ENCODE measurements around the gene PCDHGB6. TPM values are rescaled to one million over a fixed set of nuclear protein-coding genes. Genes with fewer than 3 reads are reported as not detected.

The PCDHGB6 gene
- total and polyA plus RNA-seq, 11 donors: 2.3 to 10.4 (median 6.2) TPM

DNA sequence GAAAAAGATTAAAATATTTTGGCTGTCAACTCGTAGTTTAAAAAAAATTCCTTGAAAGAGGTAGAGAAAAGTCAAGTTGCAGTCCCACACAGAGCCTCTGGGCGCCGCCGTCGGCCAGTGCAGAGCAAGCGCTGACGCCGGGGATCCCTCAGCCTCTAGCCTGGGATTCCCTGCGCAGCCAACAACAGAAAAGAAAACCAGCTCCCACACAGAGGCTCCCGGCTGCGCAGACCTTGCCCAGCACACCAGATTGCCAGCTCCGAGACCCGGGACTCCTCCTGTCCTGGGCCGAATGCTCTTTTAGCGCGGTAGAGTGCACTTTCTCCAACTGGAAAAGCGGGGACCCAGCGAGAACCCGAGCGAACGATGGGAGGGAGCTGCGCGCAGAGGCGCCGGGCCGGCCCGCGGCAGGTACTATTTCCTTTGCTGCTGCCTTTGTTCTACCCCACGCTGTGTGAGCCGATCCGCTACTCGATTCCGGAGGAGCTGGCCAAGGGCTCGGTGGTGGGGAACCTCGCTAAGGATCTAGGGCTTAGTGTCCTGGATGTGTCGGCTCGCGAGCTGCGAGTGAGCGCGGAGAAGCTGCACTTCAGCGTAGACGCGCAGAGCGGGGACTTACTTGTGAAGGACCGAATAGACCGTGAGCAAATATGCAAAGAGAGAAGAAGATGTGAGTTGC lies 9.8 kb downstream of the PCDHGB6 start, which contains the start of gene PCDHGB7:
Gene PCDHGB7, plus strand, starts transcription at position 184 of the 679 bp plus-strand sequence. Its CDS starts 183 bp downstream, at position 367.
- H3K9me3 ChIP-seq: peaks cover 0 to 100% (median 57%) of the 10 kb centered on the region in 12 donors

DNA sequence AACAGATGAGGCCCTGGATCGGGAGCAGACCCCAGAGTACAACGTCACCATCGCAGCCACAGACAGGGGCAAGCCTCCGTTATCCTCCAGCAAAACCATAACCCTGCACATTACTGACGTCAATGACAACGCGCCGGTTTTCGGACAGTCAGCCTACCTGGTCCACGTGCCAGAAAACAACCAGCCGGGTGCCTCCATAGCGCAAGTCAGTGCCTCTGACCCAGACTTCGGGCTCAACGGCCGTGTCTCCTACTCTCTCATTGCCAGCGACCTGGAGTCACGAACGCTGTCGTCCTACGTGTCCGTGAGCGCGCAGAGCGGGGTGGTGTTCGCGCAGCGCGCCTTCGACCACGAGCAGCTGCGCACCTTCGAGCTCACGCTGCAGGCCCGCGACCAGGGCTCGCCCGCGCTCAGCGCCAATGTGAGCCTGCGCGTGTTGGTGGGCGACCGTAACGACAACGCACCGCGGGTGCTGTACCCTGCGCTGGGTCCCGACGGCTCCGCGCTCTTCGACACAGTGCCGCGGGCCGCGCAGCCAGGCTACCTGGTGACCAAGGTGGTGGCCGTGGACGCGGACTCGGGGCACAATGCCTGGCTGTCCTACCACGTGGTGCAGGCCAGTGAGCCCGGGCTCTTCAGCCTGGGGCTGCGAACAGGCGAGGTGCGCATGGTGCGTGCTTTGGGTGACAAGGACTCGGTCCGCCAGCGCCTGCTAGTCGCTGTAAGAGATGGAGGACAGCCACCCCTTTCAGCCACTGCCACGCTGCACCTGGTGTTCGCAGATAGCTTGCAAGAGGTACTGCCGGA lies 11.5 kb downstream of the PCDHGB6 start:
- H3K27me3 ChIP-seq: peaks cover 0 to 74% (median 0%) of the 10 kb centered on the region in 9 donors
- peaks cover 0 to 33% (median 0%) of the 10 kb centered on the region in 9 donors for H3K36me3 ChIP-seq
- no peak for TF ChIP-seq POLR2A (IDR thresholded peaks at IDR 0.05)
- TF ChIP-seq, protein P1, sequence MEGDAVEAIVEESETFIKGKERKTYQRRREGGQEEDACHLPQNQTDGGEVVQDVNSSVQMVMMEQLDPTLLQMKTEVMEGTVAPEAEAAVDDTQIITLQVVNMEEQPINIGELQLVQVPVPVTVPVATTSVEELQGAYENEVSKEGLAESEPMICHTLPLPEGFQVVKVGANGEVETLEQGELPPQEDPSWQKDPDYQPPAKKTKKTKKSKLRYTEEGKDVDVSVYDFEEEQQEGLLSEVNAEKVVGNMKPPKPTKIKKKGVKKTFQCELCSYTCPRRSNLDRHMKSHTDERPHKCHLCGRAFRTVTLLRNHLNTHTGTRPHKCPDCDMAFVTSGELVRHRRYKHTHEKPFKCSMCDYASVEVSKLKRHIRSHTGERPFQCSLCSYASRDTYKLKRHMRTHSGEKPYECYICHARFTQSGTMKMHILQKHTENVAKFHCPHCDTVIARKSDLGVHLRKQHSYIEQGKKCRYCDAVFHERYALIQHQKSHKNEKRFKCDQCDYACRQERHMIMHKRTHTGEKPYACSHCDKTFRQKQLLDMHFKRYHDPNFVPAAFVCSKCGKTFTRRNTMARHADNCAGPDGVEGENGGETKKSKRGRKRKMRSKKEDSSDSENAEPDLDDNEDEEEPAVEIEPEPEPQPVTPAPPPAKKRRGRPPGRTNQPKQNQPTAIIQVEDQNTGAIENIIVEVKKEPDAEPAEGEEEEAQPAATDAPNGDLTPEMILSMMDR (IDR thresholded peaks at IDR 0.05): no peak
- no peak overlapping the region for H3K27ac ChIP-seq
- intact Hi-C loops (cut with DNase I): loop anchor here in 6 of 10 donors (2.0 to 10.0 kb wide), 7 partner anchors 54 to 143 kb away; partner anchors contain the start of gene PCDHGA5 (in 2 of the 6)
- WGBS, 4 donors: 36 to 57% (median 48%) methylated on average over 36 to 74 of the region's 74 CpGs
- H3K4me1 ChIP-seq: peaks cover 0 to 12% (median 1%) of the 10 kb centered on the region in 12 donors
- peaks cover 0 to 100% (median 59%) of the 10 kb centered on the region in 12 donors for H3K9me3 ChIP-seq
- ATAC-seq (no peak), DNase-seq (peak in 1 of 5 donors; percentile 64)
- H3K4me3 ChIP-seq: no peak overlapping the region

More for the DNA sequence above, 9.8 kb downstream of the PCDHGB6 start, which contains the start of gene PCDHGB7:
- peaks cover 0 to 68% (median 0%) of the 10 kb centered on the region in 9 donors for H3K27me3 ChIP-seq
- peak; percentile 71 to 88 (median 83) for DNase-seq
- peak within 1 kb of the TSS; percentile 19 to 69 (median 50) for H3K27ac ChIP-seq
- H3K36me3 ChIP-seq: peaks cover 0 to 41% (median 0%) of the 10 kb centered on the region in 9 donors
- peak; percentile 89 to 95 (median 93) for ATAC-seq
- intact Hi-C loops (cut with DNase I): loop anchor here in 8 of 10 donors (1.0 to 10.0 kb wide), 10 partner anchors 53 to 145 kb away; partner anchors contain the start of gene PCDHGA5 (in 2 of the 8)
- WGBS, 4 donors: 9 to 23% (median 15%) methylated on average over 33 to 47 of the region's 47 CpGs
- TF ChIP-seq, protein P1 (IDR thresholded peaks at IDR 0.05): peak; percentile 56 to 80 (median 73)
- peak within 1 kb of the TSS; percentile 18 to 59 (median 51) for H3K4me3 ChIP-seq
- peaks cover 0 to 12% (median 2%) of the 10 kb centered on the region in 12 donors for H3K4me1 ChIP-seq

DNA sequence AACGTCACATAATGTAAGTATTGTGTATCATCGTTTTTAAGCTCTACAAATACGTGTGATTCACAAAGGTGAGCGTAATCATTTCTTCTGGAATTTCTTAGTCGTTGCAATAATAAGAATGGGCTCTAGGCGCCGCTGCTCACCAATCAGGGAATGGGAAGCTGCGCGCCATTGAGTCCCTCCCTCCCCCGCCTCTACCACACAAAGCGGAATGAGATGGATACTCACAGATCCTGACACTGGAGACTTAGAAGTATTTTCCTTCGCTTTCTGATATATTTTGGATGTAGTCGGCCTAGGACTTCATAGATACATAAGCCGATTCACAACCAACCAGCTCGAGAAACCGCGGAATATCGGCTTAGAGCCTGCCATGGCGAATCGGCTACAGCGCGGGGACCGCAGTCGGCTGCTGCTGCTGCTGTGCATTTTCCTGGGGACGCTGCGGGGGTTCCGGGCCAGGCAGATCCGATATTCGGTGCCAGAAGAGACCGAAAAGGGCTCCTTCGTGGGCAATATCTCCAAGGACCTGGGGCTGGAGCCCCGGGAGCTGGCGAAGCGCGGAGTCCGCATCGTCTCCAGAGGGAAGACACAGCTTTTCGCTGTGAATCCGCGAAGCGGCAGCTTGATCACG lies 13.2 kb downstream of the PCDHGB6 start, which contains the start of gene PCDHGA11:
Gene PCDHGA11, plus strand, starts transcription at position 197 of the 634 bp plus-strand sequence. Its CDS starts 177 bp downstream, at position 374.
- DNase-seq: peak in 3 of 5 donors; percentile 40 to 64 (median 61)

More for the DNA sequence above, 13.2 kb downstream of the PCDHGB6 start, which contains the start of gene PCDHGA11:
- no peak for TF ChIP-seq POLR2A (IDR thresholded peaks at IDR 0.05)
- TF ChIP-seq, protein P1 (IDR thresholded peaks at IDR 0.05): peak; percentile 28 to 57 (median 48)
- Histone ChIP-seq H3K27ac (no peak within 1 kb of the TSS), H3K36me3 (peaks cover 0 to 43% (median 0%) of the 10 kb centered on the region in 9 donors), H3K4me3 (peak within 1 kb of the TSS in 10 of 12 donors; percentile 9 to 45 (median 40)), H3K27me3 (peaks cover 0 to 76% (median 0%) of the 10 kb centered on the region in 9 donors), H3K9me3 (peaks cover 0 to 100% (median 72%) of the 10 kb centered on the region in 12 donors), H3K4me1 (peaks cover 0 to 12% (median 1%) of the 10 kb centered on the region in 12 donors)
- 24 to 47% (median 32%) methylated on average over 42 of the region's 42 CpGs for WGBS, 4 donors
- intact Hi-C loops (cut with DNase I): loop anchor here in 5 of 10 donors (5.0 to 10.0 kb wide), 4 partner anchors 91 to 134 kb away; no protein-coding TSS in a partner anchor
- peak in 2 of 4 donors; percentile 52 to 62 for ATAC-seq

All from heart left ventricle (tissue), 16 donors.